Measurements from ENCODE around the gene KL. TPM values are rescaled to one million over a fixed set of nuclear protein-coding genes. Genes with fewer than 3 reads are reported as not detected.

KL gene
- total and polyA plus RNA-seq, 2 experiments from 2014 or later: 0.03 TPM; not detected in 1

- TF ChIP-seq ZNF462 (CRISPR knock-in tag; IDR thresholded peaks at IDR 0.05) (no peak), JUNB (IDR thresholded peaks at IDR 0.05; ENCODE audit: unreplicated experiment) (no peak), ZNF114 (CRISPR knock-in tag; IDR thresholded peaks at IDR 0.05) (no peak), REST (IDR thresholded peaks at IDR 0.05; ENCODE audit: unreplicated experiment) (no peak)
- TF ChIP-seq, protein P1, sequence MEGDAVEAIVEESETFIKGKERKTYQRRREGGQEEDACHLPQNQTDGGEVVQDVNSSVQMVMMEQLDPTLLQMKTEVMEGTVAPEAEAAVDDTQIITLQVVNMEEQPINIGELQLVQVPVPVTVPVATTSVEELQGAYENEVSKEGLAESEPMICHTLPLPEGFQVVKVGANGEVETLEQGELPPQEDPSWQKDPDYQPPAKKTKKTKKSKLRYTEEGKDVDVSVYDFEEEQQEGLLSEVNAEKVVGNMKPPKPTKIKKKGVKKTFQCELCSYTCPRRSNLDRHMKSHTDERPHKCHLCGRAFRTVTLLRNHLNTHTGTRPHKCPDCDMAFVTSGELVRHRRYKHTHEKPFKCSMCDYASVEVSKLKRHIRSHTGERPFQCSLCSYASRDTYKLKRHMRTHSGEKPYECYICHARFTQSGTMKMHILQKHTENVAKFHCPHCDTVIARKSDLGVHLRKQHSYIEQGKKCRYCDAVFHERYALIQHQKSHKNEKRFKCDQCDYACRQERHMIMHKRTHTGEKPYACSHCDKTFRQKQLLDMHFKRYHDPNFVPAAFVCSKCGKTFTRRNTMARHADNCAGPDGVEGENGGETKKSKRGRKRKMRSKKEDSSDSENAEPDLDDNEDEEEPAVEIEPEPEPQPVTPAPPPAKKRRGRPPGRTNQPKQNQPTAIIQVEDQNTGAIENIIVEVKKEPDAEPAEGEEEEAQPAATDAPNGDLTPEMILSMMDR (conservative IDR thresholded peaks at IDR 0.05; ENCODE audit: low read depth in 2 of 2): no peak
Observed at GRCh38 chr13:33031277-33031676, 15.1 kb downstream of the KL start (continued).
